ENCODE measurements around the gene NNT. TPM values are rescaled to one million over a fixed set of nuclear protein-coding genes. Genes with fewer than 3 reads are reported as not detected.
"Not testable (repeated sequence)": the region's sequence is repeated elsewhere in the genome, so short reads cannot be mapped to it uniquely, and the experiment has no call there.

NNT gene
- total RNA-seq, 2 experiments from 2014 or later = 79.3 to 79.4 TPM

- POLR2A ChIA-PET = no interaction called here
- CTCF ChIA-PET = no interaction called here
Observed at GRCh38 chr5:43581398-43581797, 21.6 kb upstream of the NNT start.

GRCh38 chr5:43582082-43583005, 20.6 kb upstream of the NNT start:
- ChIA-PET CTCF (no interaction called here), POLR2A (no interaction called here)

GRCh38 chr5:43583724-43584123, 19.3 kb upstream of the NNT start:
- CTCF ChIA-PET = no interaction called here
- POLR2A ChIA-PET = no interaction called here

GRCh38 chr5:43584166-43584699, 18.7 kb upstream of the NNT start:
- ChIA-PET POLR2A (no interaction called here), CTCF (no interaction called here)

- ChIA-PET CTCF (no interaction called here), POLR2A (no interaction called here)
Observed at GRCh38 chr5:43588842-43589241, 14.1 kb upstream of the NNT start.

- ChIA-PET POLR2A (no interaction called here), CTCF (no interaction called here)
Observed at GRCh38 chr5:43589310-43589709, 13.7 kb upstream of the NNT start.

GRCh38 chr5:43590700-43591099, 12.3 kb upstream of the NNT start:
- ChIA-PET POLR2A (no interaction called here), CTCF (interaction anchor here (0.9 kb wide), 1 partner anchor 40 kb away, joined by 3 read pairs; no protein-coding TSS in a partner anchor)

GRCh38 chr5:43592363-43592762, 10.6 kb upstream of the NNT start:
- CTCF ChIA-PET = no interaction called here

GRCh38 chr5:43598927-43599326, 4.1 kb upstream of the NNT start:
- CTCF ChIA-PET, POLR2A ChIA-PET: not testable (repeated sequence)

More at GRCh38 chr5:43592363-43592762, 10.6 kb upstream of the NNT start:
- POLR2A ChIA-PET = no interaction called here

GRCh38 chr5:43601454-43602260, 1.3 kb upstream of the NNT start:
- ChIA-PET CTCF (interaction anchor here (1.8 kb wide), 1 partner anchor 46 kb away, joined by 7 read pairs; no protein-coding TSS in a partner anchor), POLR2A (interaction anchor here (0.8 to 2.7 kb wide), 2 partner anchors 26 to 118 kb away, joined by 4 to 35 read pairs; partner anchors contain the start of gene TMEM267)

GRCh38 chr5:43603344-43604217, 601 bp downstream of the NNT start:
- CTCF ChIA-PET = interaction anchor here (0.9 to 2.5 kb wide), 4 partner anchors 9 to 561 kb away, joined by 3 to 10 read pairs (median 5); partner anchors contain the start of gene TMEM267
- POLR2A ChIA-PET = interaction anchor here (0.6 to 2.7 kb wide), 7 partner anchors 8 to 611 kb away, joined by 3 to 35 read pairs (median 3); partner anchors contain the start of genes TMEM267 and ZNF131

- CTCF ChIA-PET = interaction anchor here (2.5 kb wide), 1 partner anchor 120 kb away, joined by 10 read pairs; the partner anchor contains the start of gene TMEM267
- POLR2A ChIA-PET = interaction anchor here (0.6 kb wide), 1 partner anchor 121 kb away, joined by 7 read pairs; the partner anchor contains the start of gene TMEM267
Observed at GRCh38 chr5:43604699-43605098, 1.7 kb downstream of the NNT start.

- CTCF ChIA-PET = interaction anchor here (1.6 kb wide), 1 partner anchor 25 kb away, joined by 4 read pairs; no protein-coding TSS in a partner anchor
- POLR2A ChIA-PET = no interaction called here
Observed at GRCh38 chr5:43606351-43606750, 3.4 kb downstream of the NNT start.

- CTCF ChIA-PET = no interaction called here
- POLR2A ChIA-PET = no interaction called here
Observed at GRCh38 chr5:43608406-43608805, 5.4 kb downstream of the NNT start.

- POLR2A ChIA-PET = no interaction called here
- CTCF ChIA-PET = interaction anchor here (0.7 to 0.8 kb wide), 2 partner anchors 11 to 16 kb away, joined by 3 read pairs; no protein-coding TSS in a partner anchor
Observed at GRCh38 chr5:43609752-43610151, 6.8 kb downstream of the NNT start.

GRCh38 chr5:43613370-43613769, 10.4 kb downstream of the NNT start:
- ChIA-PET POLR2A (no interaction called here), CTCF (no interaction called here)

GRCh38 chr5:43615445-43616184, 12.6 kb downstream of the NNT start:
- ChIA-PET CTCF (no interaction called here), POLR2A (no interaction called here)

- ChIA-PET POLR2A (no interaction called here), CTCF (no interaction called here)
Observed at GRCh38 chr5:43616535-43616934, 13.6 kb downstream of the NNT start.

Measured in activated CD8-positive, alpha-beta memory T cell treated with anti-CD3 and anti-CD28 coated beads for 36 hours (primary cell).